ENCODE results near the gene KCP. TPM values are rescaled to one million over a fixed set of nuclear protein-coding genes. Genes with fewer than 3 reads are reported as not detected.
A peak's percentile ranks its signal among the peaks of the same experiment; 100 is the strongest.

KCP gene
- total RNA-seq, 1 donor from 2014 or later = 23.7 TPM

DNA sequence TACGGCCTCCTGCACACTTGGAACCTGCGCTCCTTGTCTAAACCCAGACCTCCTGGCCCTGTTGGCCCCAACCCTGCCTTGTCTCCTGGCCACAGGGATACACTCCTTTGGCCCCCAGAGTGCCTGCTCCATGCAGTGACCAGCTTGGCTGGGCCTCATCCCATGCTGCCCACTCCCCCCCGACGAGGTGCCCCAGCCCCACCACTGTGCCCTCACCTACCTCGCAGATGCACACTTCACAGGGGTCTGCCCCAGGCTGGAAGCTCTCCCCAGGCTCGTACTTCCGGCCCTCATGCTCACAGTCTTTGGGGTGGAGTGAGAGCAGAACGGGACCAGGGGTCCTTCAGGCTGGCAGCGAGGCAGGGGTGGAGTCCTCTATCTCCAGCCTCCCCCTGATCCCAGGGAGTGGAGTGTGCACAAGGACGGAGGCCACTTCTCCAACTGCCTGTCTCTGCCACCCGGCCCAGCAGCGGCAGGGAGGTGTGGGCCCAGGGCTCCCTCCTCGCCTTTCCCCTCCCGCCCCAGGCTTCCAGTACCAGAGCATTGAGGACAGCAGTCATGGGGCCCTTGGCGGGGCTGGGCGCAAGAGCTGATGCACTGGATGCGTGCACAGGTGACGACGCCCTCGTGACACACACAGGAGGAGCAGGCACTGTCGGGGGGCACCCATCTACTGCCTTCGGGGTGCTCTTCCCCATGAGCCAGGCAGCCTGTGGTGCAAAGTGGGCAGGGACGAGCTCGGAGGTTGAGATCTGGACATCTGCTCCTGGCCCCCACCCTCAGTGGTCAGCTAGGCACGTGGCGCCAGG, 25.7 kb downstream of the KCP start:
- peaks cover 5% of the 10 kb centered on the region for H3K27me3 Mint-ChIP-seq (ENCODE audit: low read depth)
- H3K9me3 Mint-ChIP-seq = no peaks in the 10 kb centered on the region
- H3K4me3 Mint-ChIP-seq = no peak overlapping the region
- no peak overlapping the region for H3K27ac Mint-ChIP-seq
- TF ChIP-seq, protein P1, sequence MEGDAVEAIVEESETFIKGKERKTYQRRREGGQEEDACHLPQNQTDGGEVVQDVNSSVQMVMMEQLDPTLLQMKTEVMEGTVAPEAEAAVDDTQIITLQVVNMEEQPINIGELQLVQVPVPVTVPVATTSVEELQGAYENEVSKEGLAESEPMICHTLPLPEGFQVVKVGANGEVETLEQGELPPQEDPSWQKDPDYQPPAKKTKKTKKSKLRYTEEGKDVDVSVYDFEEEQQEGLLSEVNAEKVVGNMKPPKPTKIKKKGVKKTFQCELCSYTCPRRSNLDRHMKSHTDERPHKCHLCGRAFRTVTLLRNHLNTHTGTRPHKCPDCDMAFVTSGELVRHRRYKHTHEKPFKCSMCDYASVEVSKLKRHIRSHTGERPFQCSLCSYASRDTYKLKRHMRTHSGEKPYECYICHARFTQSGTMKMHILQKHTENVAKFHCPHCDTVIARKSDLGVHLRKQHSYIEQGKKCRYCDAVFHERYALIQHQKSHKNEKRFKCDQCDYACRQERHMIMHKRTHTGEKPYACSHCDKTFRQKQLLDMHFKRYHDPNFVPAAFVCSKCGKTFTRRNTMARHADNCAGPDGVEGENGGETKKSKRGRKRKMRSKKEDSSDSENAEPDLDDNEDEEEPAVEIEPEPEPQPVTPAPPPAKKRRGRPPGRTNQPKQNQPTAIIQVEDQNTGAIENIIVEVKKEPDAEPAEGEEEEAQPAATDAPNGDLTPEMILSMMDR (IDR thresholded peaks at IDR 0.05; ENCODE audit: unreplicated experiment) = no peak
- H3K36me3 Mint-ChIP-seq = no peaks in the 10 kb centered on the region
- peaks cover 4% of the 10 kb centered on the region for H3K4me1 Mint-ChIP-seq
- no peak for DNase-seq (ENCODE audit: low spot score in 2 of 2, unreplicated experiment in 2 of 2)

DNA sequence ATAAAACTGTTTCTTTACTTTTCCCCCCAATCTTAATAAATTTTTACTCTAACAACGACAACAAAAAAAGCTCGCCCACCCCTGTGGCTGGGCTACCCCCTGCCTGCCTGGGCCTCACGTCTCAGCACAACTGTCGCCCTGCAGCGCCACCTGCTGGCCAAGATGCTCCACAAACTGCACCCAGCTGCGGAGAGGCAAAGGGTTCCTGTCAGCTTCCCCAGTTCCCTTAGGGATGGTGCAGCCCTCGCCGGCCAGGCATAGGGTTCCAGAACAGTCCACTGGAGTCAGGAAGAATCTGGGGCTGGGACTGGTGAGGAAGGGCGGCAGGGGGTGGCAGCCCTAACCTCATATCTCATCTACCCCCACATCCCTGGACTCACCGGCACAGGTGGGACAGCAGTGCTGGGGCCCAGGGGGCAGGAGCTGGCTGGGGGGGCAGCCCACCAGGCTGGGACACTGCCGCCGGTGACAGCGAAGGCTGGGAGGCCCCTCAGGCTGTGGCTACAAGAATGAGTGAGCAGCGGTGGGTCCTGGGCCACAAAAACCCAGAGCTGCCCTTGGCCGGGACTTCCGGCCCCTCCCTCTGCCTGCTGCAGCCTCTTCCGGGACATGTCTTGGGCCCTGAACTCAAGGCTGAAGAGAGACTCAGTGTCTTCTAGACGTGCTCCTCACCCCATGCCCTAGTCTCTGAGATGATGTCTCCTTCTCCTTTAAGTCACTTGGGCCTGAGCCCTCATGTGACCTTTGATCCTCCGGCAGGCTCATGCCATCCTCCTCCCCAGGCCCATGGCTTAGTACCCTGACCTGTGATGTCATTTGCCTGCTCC, 26.7 kb downstream of the KCP start:
- TF ChIP-seq, protein P1 (IDR thresholded peaks at IDR 0.05; ENCODE audit: unreplicated experiment) = peak; percentile 98
- H3K4me3 Mint-ChIP-seq = no peak overlapping the region
- peak; percentile 69 to 89 for DNase-seq (ENCODE audit: low spot score in 2 of 2, unreplicated experiment in 2 of 2)
- H3K36me3 Mint-ChIP-seq = no peaks in the 10 kb centered on the region
- no peaks in the 10 kb centered on the region for H3K27me3 Mint-ChIP-seq (ENCODE audit: low read depth)
- no peak overlapping the region for H3K27ac Mint-ChIP-seq
- no peaks in the 10 kb centered on the region for H3K9me3 Mint-ChIP-seq
- H3K4me1 Mint-ChIP-seq = peaks cover 2% of the 10 kb centered on the region

DNA sequence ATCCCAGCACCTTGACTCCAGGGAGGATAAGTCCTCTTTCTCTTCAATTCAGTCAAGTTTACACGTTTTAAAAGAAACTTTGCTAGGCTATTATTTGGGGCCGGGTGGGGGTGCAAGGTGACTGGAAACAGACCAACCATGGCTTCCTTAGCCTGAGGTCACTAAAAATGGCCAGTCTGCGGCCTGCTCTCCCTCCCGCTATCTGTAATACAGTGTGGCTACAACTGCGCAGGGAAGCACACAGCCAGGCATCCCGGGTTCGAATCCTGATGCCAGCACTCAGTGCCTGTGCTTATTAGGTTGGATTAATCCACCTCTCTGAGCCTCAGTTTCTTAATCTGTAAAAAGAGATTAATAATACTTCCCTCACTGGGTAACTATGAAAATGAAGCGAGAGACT, 28.4 kb downstream of the KCP start:
- no peak overlapping the region for H3K27ac Mint-ChIP-seq
- TF ChIP-seq, protein P1 (IDR thresholded peaks at IDR 0.05; ENCODE audit: unreplicated experiment) = no peak
- no peak overlapping the region for H3K4me3 Mint-ChIP-seq
- no peaks in the 10 kb centered on the region for H3K36me3 Mint-ChIP-seq
- no peaks in the 10 kb centered on the region for H3K9me3 Mint-ChIP-seq
- H3K4me1 Mint-ChIP-seq = peaks cover 2% of the 10 kb centered on the region
- DNase-seq (ENCODE audit: low spot score in 2 of 2, unreplicated experiment in 2 of 2) = no peak
- H3K27me3 Mint-ChIP-seq (ENCODE audit: low read depth) = no peaks in the 10 kb centered on the region

DNA sequence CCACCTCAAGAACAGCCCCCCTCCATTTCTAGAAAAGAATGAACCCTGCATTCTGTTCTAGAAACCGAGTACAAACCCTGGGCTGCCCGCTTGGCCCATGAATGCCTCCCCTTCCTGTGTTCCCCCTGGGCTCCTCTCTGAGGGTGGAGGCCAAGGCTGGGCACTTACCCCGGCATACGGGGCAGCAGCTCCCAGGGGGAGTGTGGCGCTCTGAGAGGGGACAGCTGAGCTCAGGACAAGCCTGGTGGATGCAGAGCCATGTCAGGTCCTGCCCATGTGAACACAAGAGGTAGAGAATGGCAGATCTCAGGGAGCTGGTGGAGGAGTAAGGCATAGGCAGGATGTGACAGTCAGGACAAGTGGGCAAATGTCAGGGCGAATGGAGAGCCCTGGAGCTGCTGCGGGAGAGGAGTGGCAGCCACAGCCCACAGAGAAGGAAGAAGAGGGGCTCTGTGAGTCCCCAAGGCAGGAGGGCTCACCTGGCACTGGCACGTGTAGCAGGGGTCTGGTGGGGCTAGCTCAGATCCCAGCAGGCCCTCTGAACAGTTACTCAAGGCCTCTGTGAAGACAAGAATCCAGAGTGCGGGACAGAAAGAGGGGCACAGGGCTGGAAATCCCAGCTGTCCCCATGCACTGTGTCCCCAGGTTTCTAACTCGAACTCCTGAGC, 28.9 kb downstream of the KCP start:
- Mint-ChIP-seq H3K4me1 (peaks cover 2% of the 10 kb centered on the region), H3K27me3 (ENCODE audit: low read depth) (no peaks in the 10 kb centered on the region), H3K36me3 (no peaks in the 10 kb centered on the region), H3K9me3 (no peaks in the 10 kb centered on the region), H3K4me3 (no peak overlapping the region), H3K27ac (no peak overlapping the region)
- DNase-seq (ENCODE audit: low spot score in 2 of 2, unreplicated experiment in 2 of 2) = no peak
- TF ChIP-seq, protein P1 (IDR thresholded peaks at IDR 0.05; ENCODE audit: unreplicated experiment) = no peak

DNA sequence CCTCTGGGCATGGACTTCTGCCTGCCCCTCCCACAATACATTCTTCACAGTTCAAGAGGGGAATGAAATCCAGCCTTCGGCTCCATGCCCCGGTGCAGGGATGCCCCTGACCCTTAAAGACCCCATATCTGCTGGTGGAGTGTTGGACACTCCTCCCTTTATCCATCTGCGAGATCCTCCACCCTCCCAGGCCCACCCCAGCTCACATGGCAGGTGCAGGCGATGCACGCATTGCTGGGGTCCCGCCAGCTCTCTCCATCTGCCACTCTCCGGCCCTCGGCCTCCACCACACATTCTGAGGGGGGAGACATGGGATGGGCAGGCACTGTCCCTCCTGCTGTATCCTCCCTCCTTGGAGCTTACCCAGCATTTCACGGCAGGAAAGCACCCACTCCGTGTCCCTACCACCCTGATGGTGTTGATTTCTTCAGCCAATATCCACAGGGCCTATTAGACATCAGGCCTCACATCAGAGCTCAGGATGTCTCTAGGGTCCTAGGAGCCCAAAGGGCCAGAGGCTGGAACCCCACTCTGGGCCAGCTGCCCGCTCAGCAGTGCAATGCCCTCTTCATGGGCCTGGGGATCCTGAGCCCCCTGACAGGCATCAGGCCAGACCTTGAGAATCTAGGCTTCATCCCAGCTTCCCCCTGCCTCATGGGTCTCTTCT, 29.6 kb downstream of the KCP start:
- Mint-ChIP-seq H3K27ac (no peak overlapping the region), H3K4me3 (no peak overlapping the region), H3K27me3 (ENCODE audit: low read depth) (no peaks in the 10 kb centered on the region), H3K4me1 (peaks cover 2% of the 10 kb centered on the region), H3K9me3 (no peaks in the 10 kb centered on the region), H3K36me3 (no peaks in the 10 kb centered on the region)
- TF ChIP-seq, protein P1 (IDR thresholded peaks at IDR 0.05; ENCODE audit: unreplicated experiment) = no peak
- DNase-seq (ENCODE audit: low spot score in 2 of 2, unreplicated experiment in 2 of 2) = no peak

All from mesothelial cell of epicardium (in vitro differentiated cells).